HCT116 (cell line): ENCODE results near the gene MYO7B. TPM values are rescaled to one million over a fixed set of nuclear protein-coding genes. Genes with fewer than 3 reads are reported as not detected.

ENCODE experiments used
- ATAC-seq: fragments of 200-7000 bp; cut with Tn5 transposase; 2 replicates; pipeline ENCODE4 v1.9.1; 2020; ENCODE audit warnings: mild to moderate bottlenecking, moderate library complexity
- BruUV-seq: library from RNA; stranded (reverse); fragments of 400-500 nt; replicated peaks from 2 replicates; lab custom pipeline; 2021; lab: Mats Ljungman, UMichigan
- CTCF ChIA-PET: fragments of 300-600 bp; sonication (Branson Sonifier 250); formaldehyde crosslinking; loops from one replicate; lab custom pipeline; 2021; ENCODE audit warnings: antibody characterized with exemption; lab: Charles Lee
- POLR2A ChIA-PET: fragments of 300-600, 350-600 bp; sonication (Branson Sonifier 250); formaldehyde crosslinking; loops from one replicate; lab custom pipeline; 2021; ENCODE audit warnings: antibody characterized with exemption; lab: Charles Lee
- RAD21 ChIA-PET, 2 experiments: fragments of 300-600 bp; sonication (Branson Sonifier 250); formaldehyde crosslinking; loops; one replicate each; lab custom pipeline; 2023; ENCODE audit warnings: low total read pairs in 2 of 2; ENCODE audit not compliant: uncharacterized antibody in 2 of 2, unreplicated experiment in 2 of 2, low non-redundant PET in 1 of 2; lab: Charles Lee
- DNase-seq: peaks from one replicate; pipeline ENCODE4 v3.0.0-alpha.2; 2010; ENCODE audit warnings: low read depth, low spot score
- H2AFZ ChIP-seq: fragments of 200-600 bp; shearing (Covaris generic), sonication (generic); 2 replicates; pipeline ENCODE4 v1.6.1; 2017; ENCODE audit warnings: low read depth, mixed run types, mixed read lengths, antibody characterized with exemption, low read length; ENCODE audit not compliant: poor library complexity, severe bottlenecking
- H3K27ac ChIP-seq: 2 replicates; pipeline ENCODE4 v1.5.1; 2012; ENCODE audit warnings: low read depth, low read length
- H3K27me3 ChIP-seq: fragments of 200-600 bp; sonication (generic); 2 replicates; pipeline ENCODE4 v1.6.1; 2016; ENCODE audit warnings: mixed run types, low read length, mixed read lengths; ENCODE audit not compliant: insufficient read depth
- H3K36me3 ChIP-seq, 2 experiments: fragments of 200-500 bp in 1 of 2; fragments of 200-600 bp in 1 of 2; sonication (Bioruptor generic) in 1 of 2; sonication (generic) in 1 of 2; 2 replicates each; pipeline versions ENCODE4 v1.5.1 to v1.6.1; 2014 to 2016; ENCODE audit warnings: low read length in 2 of 2, inconsistent platforms in 1 of 2, mixed read lengths in 1 of 2, mixed run types in 1 of 2; ENCODE audit not compliant: insufficient read depth in 2 of 2, control insufficient read depth in 1 of 2
- H3K4me1 ChIP-seq, 2 experiments: fragments of 200-600 bp in 1 of 2; sonication (generic) in 1 of 2; 2 replicates each; pipeline versions ENCODE4 v1.5.1 to v1.6.1; 2012 to 2017; ENCODE audit warnings: low read length in 2 of 2, inconsistent platforms in 1 of 2, mild to moderate bottlenecking in 1 of 2, mixed read lengths in 1 of 2, mixed run types in 1 of 2, moderate library complexity in 1 of 2; ENCODE audit not compliant: insufficient read depth in 2 of 2, control insufficient read depth in 1 of 2
- H3K4me2 ChIP-seq: fragments of 200-600 bp; sonication (generic); 2 replicates; pipeline ENCODE4 v1.6.1; 2017; ENCODE audit warnings: mixed run types, low read length, mixed read lengths
- H3K4me3 ChIP-seq, 2 experiments: fragments of 200-600 bp in 1 of 2; sonication (generic) in 1 of 2; replicated peaks in 1 of 2; 2 replicates each; pipeline ENCODE4 v1.5.1; 2011 to 2016; ENCODE audit warnings: low read length in 2 of 2, control low read depth in 1 of 2, low read depth in 1 of 2, mild to moderate bottlenecking in 1 of 2, mixed read lengths in 1 of 2, mixed run types in 1 of 2
- H3K79me2 ChIP-seq: fragments of 200-600 bp; sonication (generic); 2 replicates; pipeline ENCODE4 v1.6.1; 2017; ENCODE audit warnings: mild to moderate bottlenecking, mixed run types, low read length, moderate library complexity, mixed read lengths; ENCODE audit not compliant: insufficient read depth
- H3K9ac ChIP-seq: fragments of 200-600 bp; sonication (generic); 2 replicates; pipeline ENCODE4 v1.6.1; 2016; ENCODE audit warnings: low read length, mixed read lengths
- H3K9me2 ChIP-seq: fragments of 200-600 bp; sonication (generic), shearing (Covaris generic); 2 replicates; pipeline ENCODE4 v1.6.1; 2017; ENCODE audit warnings: mixed run types, mild to moderate bottlenecking, moderate library complexity; ENCODE audit not compliant: insufficient read depth
- H3K9me3 ChIP-seq, 2 experiments: fragments of 200-500 bp in 1 of 2; fragments of 200-600 bp in 1 of 2; sonication (Bioruptor generic) in 1 of 2; sonication (generic) in 1 of 2; 2 replicates each; pipeline ENCODE4 v1.6.1; 2014 to 2017; ENCODE audit warnings: low read length in 2 of 2, mixed read lengths in 2 of 2, inconsistent platforms in 1 of 2, low read depth in 1 of 2, mild to moderate bottlenecking in 1 of 2, mixed run types in 1 of 2, moderate library complexity in 1 of 2; ENCODE audit not compliant: control insufficient read depth in 1 of 2, insufficient read depth in 1 of 2
- H4K20me1 ChIP-seq: fragments of 200-600 bp; sonication (generic), shearing (Covaris generic); 2 replicates; pipeline ENCODE4 v1.6.1; 2017; ENCODE audit warnings: mixed run types, mild to moderate bottlenecking, moderate library complexity; ENCODE audit not compliant: insufficient read depth
- CBX3 ChIP-seq: IDR thresholded peaks from 2 replicates; pipeline ENCODE4 v1.6.1; 2012; ENCODE audit warnings: low read depth
- POLR2AphosphoS5 ChIP-seq: IDR thresholded peaks from 2 replicates; pipeline ENCODE4 v1.6.1; 2011; ENCODE audit warnings: mild to moderate bottlenecking, low read depth, low read length, moderate library complexity
- SP1 ChIP-seq: IDR thresholded peaks from 2 replicates; pipeline ENCODE4 v1.6.1; 2012; ENCODE audit warnings: low read depth
- TCF7L2 ChIP-seq: IDR thresholded peaks from 2 replicates; pipeline ENCODE4 v1.7.0; 2011; ENCODE audit warnings: borderline replicate concordance, inconsistent platforms; ENCODE audit not compliant: insufficient read depth, insufficient read length; ENCODE audit errors: extremely low read depth
- ZNF274 ChIP-seq: fragments of 200-500 bp; sonication (Bioruptor generic); IDR thresholded peaks from 2 replicates; pipeline ENCODE4 v1.6.1; 2014; ENCODE audit warnings: mild to moderate bottlenecking, low read depth, low read length, inconsistent platforms
- intact Hi-C: fragments of 100-400 bp; cut with micrococcal nuclease; formaldehyde crosslinking; loops from 2 replicates; pipeline ENCODE4 v1.10.0; 2022
- total RNA-seq: library from RNA; stranded (reverse); gene quantifications from one replicate; pipeline ENCODE4 v1.2.1, GENCODE V29; 2021; ENCODE audit not compliant: unreplicated experiment
- TF ChIP-seq, protein P1 (sequence below): IDR thresholded peaks from 2 replicates; pipeline ENCODE4 v1.6.1; 2012
- TF ChIP-seq, protein P2 (sequence below): IDR thresholded peaks from 2 replicates; pipeline ENCODE4 v1.6.1; 2012
- TF ChIP-seq, protein P3 (sequence below): IDR thresholded peaks from 2 replicates; pipeline ENCODE4 v1.6.1; 2011; ENCODE audit warnings: mild to moderate bottlenecking, low read length, moderate library complexity; ENCODE audit not compliant: insufficient replicate concordance; ENCODE audit errors: extremely low read depth

MYO7B gene
- total RNA-seq, 1 experiment from 2014 or later, result 0.07 TPM

DNA sequence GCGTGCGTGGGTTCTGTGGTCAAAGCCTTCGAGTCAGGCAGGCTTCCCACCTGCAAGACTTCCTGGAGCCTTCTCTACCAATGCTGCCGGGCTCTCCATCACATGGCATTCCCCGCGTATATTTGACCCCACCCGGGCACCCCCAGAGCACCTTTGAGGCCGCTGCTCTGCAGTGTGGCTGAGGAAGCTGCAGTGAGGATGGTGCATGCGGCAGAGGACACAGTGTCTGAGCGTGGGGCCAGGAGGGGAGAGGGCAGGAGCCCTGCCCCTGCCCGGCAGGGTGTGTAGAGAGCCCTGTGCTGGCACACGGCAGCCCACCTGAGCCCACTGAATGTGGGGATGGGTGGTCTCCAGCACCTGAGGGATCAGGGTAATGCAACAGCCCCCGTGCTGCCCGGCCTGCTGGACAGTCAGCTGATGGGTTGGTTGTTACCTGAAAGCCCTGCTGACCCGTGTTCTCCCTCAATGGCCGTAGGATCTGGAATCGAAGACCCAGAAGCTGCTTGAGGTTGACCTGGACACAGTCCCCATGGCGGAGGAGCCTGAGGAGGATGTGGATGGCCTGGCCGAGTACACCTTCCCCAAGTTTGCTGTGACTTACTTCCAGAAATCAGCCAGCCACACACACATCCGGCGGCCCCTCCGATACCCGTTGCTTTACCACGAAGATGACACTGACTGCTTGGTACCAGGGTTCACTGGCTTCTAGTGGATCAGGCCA, 73.7 kb downstream of the MYO7B start (continued):
- TF ChIP-seq, protein P1, sequence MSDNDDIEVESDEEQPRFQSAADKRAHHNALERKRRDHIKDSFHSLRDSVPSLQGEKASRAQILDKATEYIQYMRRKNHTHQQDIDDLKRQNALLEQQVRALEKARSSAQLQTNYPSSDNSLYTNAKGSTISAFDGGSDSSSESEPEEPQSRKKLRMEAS, result no peak
- TF ChIP-seq ZNF274, result no peak
- TF ChIP-seq TCF7L2, result no peak
- no peak for TF ChIP-seq SP1
- no peak for TF ChIP-seq CBX3
- TF ChIP-seq, protein P2, sequence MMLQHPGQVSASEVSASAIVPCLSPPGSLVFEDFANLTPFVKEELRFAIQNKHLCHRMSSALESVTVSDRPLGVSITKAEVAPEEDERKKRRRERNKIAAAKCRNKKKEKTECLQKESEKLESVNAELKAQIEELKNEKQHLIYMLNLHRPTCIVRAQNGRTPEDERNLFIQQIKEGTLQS, result no peak

- Histone ChIP-seq H3K27me3 (no peaks in the 10 kb centered on the region), H3K9ac (no peak overlapping the region), H3K36me3 (no peaks in the 10 kb centered on the region), H2AFZ (no peak overlapping the region), H3K4me2 (no peak overlapping the region), H3K4me3 (no peak overlapping the region), H3K27ac (no peak overlapping the region), H3K4me1 (no peaks in the 10 kb centered on the region), H3K79me2 (no peaks in the 10 kb centered on the region), H3K9me3 (no peaks in the 10 kb centered on the region; a peak in 1 of 4 replicates)
- no peak for DNase-seq
- BruUV-seq, result no TSS peak
- intact Hi-C loops, result no loop called here
- ATAC-seq, result no peak
- TF ChIP-seq, protein P3, sequence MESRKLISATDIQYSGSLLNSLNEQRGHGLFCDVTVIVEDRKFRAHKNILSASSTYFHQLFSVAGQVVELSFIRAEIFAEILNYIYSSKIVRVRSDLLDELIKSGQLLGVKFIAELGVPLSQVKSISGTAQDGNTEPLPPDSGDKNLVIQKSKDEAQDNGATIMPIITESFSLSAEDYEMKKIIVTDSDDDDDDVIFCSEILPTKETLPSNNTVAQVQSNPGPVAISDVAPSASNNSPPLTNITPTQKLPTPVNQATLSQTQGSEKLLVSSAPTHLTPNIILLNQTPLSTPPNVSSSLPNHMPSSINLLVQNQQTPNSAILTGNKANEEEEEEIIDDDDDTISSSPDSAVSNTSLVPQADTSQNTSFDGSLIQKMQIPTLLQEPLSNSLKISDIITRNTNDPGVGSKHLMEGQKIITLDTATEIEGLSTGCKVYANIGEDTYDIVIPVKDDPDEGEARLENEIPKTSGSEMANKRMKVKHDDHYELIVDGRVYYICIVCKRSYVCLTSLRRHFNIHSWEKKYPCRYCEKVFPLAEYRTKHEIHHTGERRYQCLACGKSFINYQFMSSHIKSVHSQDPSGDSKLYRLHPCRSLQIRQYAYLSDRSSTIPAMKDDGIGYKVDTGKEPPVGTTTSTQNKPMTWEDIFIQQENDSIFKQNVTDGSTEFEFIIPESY, result no peak
- no peak for TF ChIP-seq POLR2AphosphoS5
- TF ChIP-seq, all 23 proteins: peak for 0
- POLR2A ChIA-PET, result no interaction called here
- CTCF ChIA-PET, result interaction anchor here (1.5 kb wide), 1 partner anchor 19 kb away, joined by 4 read pairs; no protein-coding TSS in a partner anchor
- Histone ChIP-seq H4K20me1 (no peaks in the 10 kb centered on the region), H3K9me2 (no peaks in the 10 kb centered on the region)
- RAD21 ChIA-PET, result no interaction called here
Measured at GRCh38 chr2:127609818-127610217, 74.3 kb downstream of the MYO7B start.
